GM12875 (cell line): ENCODE measurements around the gene DTNBP1.

Experiments
- H3K4me3 ChIP-seq: one replicate; pipeline ENCODE4 v1.5.1; 2011; ENCODE audit warnings: low read depth, low read length, control low read depth
- TF ChIP-seq, protein P1 (sequence below): IDR thresholded peaks from 2 replicates; pipeline ENCODE4 v1.5.1; 2011; ENCODE audit warnings: low read depth, mild to moderate bottlenecking, control low read depth, inconsistent platforms, low read length, moderate library complexity, borderline replicate concordance; ENCODE audit not compliant: insufficient read depth

DTNBP1 gene

DNA sequence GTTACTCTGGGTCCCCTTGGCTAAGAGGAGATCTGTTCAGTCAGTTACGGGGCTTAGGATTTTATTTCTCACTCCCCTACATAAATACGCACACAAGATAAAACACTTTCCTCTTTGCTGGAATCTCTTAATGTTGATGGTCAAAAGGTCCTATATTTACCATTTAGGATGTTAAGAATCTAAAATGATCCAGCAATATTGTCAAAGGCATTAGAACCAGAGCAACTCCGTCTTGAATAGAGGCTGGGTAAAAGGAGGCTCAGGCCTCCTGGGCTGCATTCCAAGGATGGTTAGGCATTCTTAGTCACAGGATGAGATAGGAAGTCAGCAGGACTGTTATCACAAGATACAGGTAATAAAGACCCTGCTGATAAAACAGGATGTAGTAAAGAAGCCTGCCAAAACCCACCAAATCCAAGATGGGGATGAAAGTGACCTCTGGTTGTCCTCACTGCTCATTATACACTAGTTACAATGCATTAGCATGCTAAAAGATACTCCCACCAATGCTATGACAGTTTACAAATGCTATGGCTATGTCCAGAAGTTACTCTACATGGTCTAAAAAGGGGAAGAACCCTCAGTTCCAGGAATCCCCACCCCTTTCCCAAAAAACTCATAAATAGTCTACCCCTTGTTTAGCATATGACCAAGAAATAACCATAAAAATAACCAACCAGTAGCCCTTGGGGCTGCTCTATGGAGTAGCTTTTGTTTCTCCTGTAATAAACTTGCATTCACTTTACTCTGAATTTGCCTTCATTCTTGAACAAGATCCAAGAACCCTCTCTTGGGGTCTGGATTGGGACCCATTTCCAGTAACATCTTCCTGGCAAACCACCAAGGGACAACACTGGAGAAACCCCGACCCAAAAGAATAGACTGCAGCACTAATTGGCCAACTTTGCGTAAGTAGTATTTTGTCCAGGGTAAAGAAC lies 107.5 kb downstream of the DTNBP1 start:
- TF ChIP-seq, protein P1, sequence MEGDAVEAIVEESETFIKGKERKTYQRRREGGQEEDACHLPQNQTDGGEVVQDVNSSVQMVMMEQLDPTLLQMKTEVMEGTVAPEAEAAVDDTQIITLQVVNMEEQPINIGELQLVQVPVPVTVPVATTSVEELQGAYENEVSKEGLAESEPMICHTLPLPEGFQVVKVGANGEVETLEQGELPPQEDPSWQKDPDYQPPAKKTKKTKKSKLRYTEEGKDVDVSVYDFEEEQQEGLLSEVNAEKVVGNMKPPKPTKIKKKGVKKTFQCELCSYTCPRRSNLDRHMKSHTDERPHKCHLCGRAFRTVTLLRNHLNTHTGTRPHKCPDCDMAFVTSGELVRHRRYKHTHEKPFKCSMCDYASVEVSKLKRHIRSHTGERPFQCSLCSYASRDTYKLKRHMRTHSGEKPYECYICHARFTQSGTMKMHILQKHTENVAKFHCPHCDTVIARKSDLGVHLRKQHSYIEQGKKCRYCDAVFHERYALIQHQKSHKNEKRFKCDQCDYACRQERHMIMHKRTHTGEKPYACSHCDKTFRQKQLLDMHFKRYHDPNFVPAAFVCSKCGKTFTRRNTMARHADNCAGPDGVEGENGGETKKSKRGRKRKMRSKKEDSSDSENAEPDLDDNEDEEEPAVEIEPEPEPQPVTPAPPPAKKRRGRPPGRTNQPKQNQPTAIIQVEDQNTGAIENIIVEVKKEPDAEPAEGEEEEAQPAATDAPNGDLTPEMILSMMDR, result no peak

DNA sequence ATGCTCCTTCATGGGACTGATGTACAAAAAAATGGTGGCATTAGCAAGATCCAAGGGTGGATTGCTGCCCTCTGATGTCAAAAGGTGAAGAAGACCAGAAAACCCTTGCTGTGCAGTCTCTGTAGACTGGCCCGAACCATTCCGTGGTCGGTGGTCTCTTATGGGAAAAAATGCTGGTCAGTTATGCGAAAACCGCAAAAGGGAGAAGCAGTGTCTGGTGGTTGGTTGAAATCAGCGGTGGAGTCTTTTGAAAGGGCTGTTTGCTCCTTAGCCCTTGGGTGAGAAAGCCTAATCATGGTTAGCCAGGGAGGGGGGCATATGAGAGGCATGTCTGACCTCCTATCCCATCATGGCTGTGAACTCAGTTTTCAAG lies 108.1 kb downstream of the DTNBP1 start:
- TF ChIP-seq, protein P1, result no peak
- H3K4me3 ChIP-seq, result no peak overlapping the region

More for the DNA sequence above, 107.5 kb downstream of the DTNBP1 start:
- no peak overlapping the region for H3K4me3 ChIP-seq

DNA sequence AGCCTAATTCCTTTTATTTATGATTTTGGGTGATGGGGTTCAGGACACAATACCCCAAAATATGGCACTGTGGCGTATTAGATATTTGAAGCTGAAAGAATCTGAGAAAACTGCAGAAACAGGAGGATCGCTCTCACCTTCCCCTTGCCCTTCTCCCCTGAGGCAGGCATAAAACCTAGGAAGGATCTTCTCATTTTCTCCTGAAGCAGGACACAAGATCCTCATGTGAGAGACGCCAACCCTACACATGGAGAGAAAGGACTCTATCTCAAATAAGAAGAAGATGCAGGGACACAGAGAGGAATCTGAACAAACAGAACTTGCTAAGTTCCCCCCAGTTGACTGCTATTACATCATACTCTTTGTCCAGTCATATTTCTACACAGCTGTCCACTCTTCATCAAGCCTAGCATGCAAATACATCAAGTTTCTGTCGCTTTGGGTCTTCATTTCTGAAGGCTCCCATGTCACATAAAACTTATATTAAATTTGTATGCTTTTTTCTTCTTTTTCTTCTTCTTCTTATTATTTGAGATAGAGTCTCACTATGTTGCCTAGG lies 109.0 kb downstream of the DTNBP1 start:
- no peak overlapping the region for H3K4me3 ChIP-seq
- TF ChIP-seq, protein P1, result no peak

DNA sequence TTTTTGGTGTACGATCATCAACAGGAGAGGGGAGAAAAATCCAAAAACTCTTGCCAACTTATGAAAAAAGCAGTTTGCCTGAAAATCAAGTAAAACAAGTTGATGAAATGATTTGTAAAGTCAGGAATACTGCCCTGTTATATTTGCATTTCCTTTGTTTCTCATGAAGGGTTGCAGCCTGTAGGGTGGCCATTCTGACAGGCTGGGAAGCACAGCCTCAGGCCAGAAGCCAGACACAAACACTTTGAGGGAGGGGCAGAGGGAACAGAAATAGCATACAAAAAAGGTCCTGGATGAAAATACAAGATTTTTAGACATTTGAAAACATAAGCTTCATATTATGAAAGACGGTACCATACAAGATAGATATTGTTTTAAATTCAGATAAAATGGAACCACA lies 109.8 kb downstream of the DTNBP1 start:
- TF ChIP-seq, protein P1, result no peak
- no peak overlapping the region for H3K4me3 ChIP-seq

DNA sequence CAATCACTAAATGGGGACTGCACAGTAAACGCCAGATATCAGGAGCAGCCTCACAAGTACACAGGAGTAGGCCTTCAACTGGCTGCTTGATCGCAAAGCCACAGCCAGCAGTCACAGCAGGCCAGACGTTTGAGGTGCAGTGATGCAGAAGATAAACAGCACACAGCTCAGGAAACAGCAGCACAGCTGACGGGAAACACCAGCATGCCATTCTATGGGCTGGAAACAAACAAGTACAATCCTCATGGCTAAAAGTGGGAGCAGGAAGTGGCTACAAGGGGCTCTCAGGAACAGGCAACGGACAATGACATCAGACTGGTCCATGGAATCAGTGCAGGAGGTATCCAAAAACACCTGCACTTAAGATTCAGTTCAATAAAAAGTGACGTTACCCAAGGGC lies 111.0 kb downstream of the DTNBP1 start:
- TF ChIP-seq, protein P1, result no peak
- no peak overlapping the region for H3K4me3 ChIP-seq

DNA sequence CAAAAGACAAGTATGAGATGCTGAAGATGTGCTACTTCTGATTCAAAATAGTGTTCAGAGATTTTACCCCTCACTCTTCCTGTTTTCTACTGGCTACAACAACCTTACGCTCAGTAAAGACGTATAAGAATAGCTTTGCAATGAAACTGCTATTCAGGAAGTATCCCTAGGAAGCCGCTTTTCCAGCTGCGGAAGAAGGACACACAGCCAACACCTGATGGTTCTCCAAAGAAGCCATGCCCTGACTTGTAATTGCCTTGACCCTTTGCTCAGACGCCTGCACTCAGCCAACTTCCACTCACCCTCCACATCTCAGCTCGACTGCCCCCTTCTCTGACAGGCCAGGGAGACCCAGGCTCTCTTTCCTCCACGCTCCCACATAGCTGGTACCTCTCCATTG lies 111.6 kb downstream of the DTNBP1 start:
- TF ChIP-seq, protein P1, result no peak
- no peak overlapping the region for H3K4me3 ChIP-seq
